ENCODE results near the gene TNFSF9.

Gene TNFSF9

GRCh38 chr19:6530386-6531162 lies at the start of gene TNFSF9:
Gene TNFSF9, plus strand, starts transcription at chr19:6531026. Its CDS starts 11 bp downstream, at chr19:6531037.
- peak in 57 of 58 donors; percentile 41 to 97 (median 88) for DNase-seq

- DNase-seq: peak in 35 of 58 donors; percentile 10 to 60 (median 31)
Measured at GRCh38 chr19:6481541-6482342, 49.1 kb upstream of the TNFSF9 start, which contains the start of gene DENND1C. Gene DENND1C, minus strand, starts transcription at chr19:6481787. Its CDS starts 92 bp downstream, at chr19:6481695.

GRCh38 chr19:6482343-6482686 lies 48.5 kb upstream of the TNFSF9 start:
- DNase-seq: no peak

GRCh38 chr19:6483235-6483634 lies 47.6 kb upstream of the TNFSF9 start:
- DNase-seq: no peak

- DNase-seq: no peak
Measured at GRCh38 chr19:6484230-6484629, 46.6 kb upstream of the TNFSF9 start.

- no peak for DNase-seq
Measured at GRCh38 chr19:6484831-6485230, 46.0 kb upstream of the TNFSF9 start.

- peak in 9 of 58 donors; percentile 7 to 54 (median 31) for DNase-seq
Measured at GRCh38 chr19:6489278-6490061, 41.4 kb upstream of the TNFSF9 start.

- DNase-seq: no peak
Measured at GRCh38 chr19:6490134-6490533, 40.7 kb upstream of the TNFSF9 start.

GRCh38 chr19:6491802-6492592 lies 38.8 kb upstream of the TNFSF9 start:
- DNase-seq: peak in 10 of 58 donors; percentile 6 to 42 (median 20)

GRCh38 chr19:6494438-6495036 lies 36.3 kb upstream of the TNFSF9 start:
- DNase-seq: no peak

- DNase-seq: no peak
Measured at GRCh38 chr19:6495947-6496346, 34.9 kb upstream of the TNFSF9 start.

- DNase-seq: no peak
Measured at GRCh38 chr19:6498294-6499036, 32.4 kb upstream of the TNFSF9 start.

GRCh38 chr19:6499052-6499790 lies 31.6 kb upstream of the TNFSF9 start:
- DNase-seq: no peak

- peak in 1 of 58 donors; percentile 33 for DNase-seq
Measured at GRCh38 chr19:6500837-6501739, 29.7 kb upstream of the TNFSF9 start.

GRCh38 chr19:6501740-6502648 lies 28.8 kb upstream of the TNFSF9 start, which contains the start of gene TUBB4A:
Gene TUBB4A, minus strand, starts transcription at chr19:6502309. Its CDS starts 97 bp downstream, at chr19:6502212.
- peak in 57 of 58 donors; percentile 30 to 89 (median 78) for DNase-seq
